K562 (cell line): ENCODE results near the gene CARD11. TPM values are rescaled to one million over a fixed set of nuclear protein-coding genes. Genes with fewer than 3 reads are reported as not detected.

Experiments used
- ATAC-seq: fragments of 200-7000 bp; cut with Tn5 transposase; 3 replicates; pipeline ENCODE4 v1.9.1; 2020; ENCODE audit warnings: moderate library complexity
- BruUV-seq: library from RNA; stranded (reverse); fragments of 400-500 nt; replicated peaks from 2 replicates; lab custom pipeline; 2021; lab: Mats Ljungman, UMichigan
- CTCF ChIA-PET: fragments of 300-600 bp; formaldehyde crosslinking; extraction: SDS; loops from one replicate; lab custom pipeline; 2021; ENCODE audit warnings: low intra/inter-chr PET ratio; lab: Yijun Ruan, JAX
- POLR2A ChIA-PET: fragments of 300-600, 350-650 bp; sonication (Branson Sonifier 250); formaldehyde crosslinking; extraction: SDS; loops from one replicate; lab custom pipeline; 2021; ENCODE audit warnings: antibody characterized with exemption, inconsistent platforms; lab: Yijun Ruan, JAX
- DNase-seq, 4 experiments: peaks; one replicate each; pipeline versions ENCODE4 v3.0.0 to v3.0.0-alpha.2; 2011 to 2018; ENCODE audit warnings: low spot score in 3 of 4, mixed read lengths in 3 of 4; ENCODE audit errors: extremely low read depth in 1 of 4
- FAIRE-seq: peaks from 2 replicates; lab custom pipeline; 2011; peaks lifted over from hg19 to GRCh38; lab: Jason Lieb, UNC
- H2AFZ ChIP-seq: 2 replicates; pipeline ENCODE4 v1.6.0; 2011; ENCODE audit warnings: low read depth, low read length, control low read depth, inconsistent platforms
- H3K27ac ChIP-seq: fragments of 200-600 bp; 3 replicates; pipeline ENCODE4 v1.8.0; 2011; ENCODE audit warnings: low read depth, mild to moderate bottlenecking, control low read depth, inconsistent platforms, low read length, moderate library complexity, mixed read lengths; ENCODE audit errors: extremely low read depth
- H3K27me3 ChIP-seq, 2 experiments: fragments of 300-600 bp in 1 of 2; 2 replicates in 1 of 2; 3 replicates in 1 of 2; pipeline versions ENCODE4 v1.6.0 to v1.8.0; 2011; ENCODE audit warnings: inconsistent platforms in 2 of 2, low read length in 2 of 2, mild to moderate bottlenecking in 1 of 2, mixed read lengths in 1 of 2, moderate library complexity in 1 of 2; ENCODE audit not compliant: control insufficient read depth in 2 of 2, insufficient read depth in 2 of 2
- H3K36me3 ChIP-seq: fragments of 300-600 bp; 3 replicates; pipeline ENCODE4 v1.8.0; 2011; ENCODE audit warnings: mild to moderate bottlenecking, low read length, inconsistent platforms; ENCODE audit not compliant: control insufficient read depth, insufficient read depth
- H3K4me1 ChIP-seq, 2 experiments: fragments of 200-600 bp in 1 of 2; replicated peaks in 1 of 2; 2 replicates in 1 of 2; 3 replicates in 1 of 2; pipeline versions ENCODE4 v1.5.1 to v1.8.0; 2011; ENCODE audit warnings: inconsistent platforms in 2 of 2, low read length in 2 of 2, mild to moderate bottlenecking in 1 of 2, mixed read lengths in 1 of 2, moderate library complexity in 1 of 2; ENCODE audit not compliant: control insufficient read depth in 2 of 2, insufficient read depth in 2 of 2
- H3K4me2 ChIP-seq: 2 replicates; pipeline ENCODE4 v1.6.1; 2011; ENCODE audit warnings: low read length, control low read depth, inconsistent platforms, mixed read lengths; ENCODE audit not compliant: insufficient read depth
- H3K4me3 ChIP-seq: fragments of 200-600 bp; sonication (generic), shearing (Covaris generic); 2 replicates; pipeline ENCODE4 v1.5.1; 2016; ENCODE audit warnings: control low read depth, inconsistent platforms
- H3K79me2 ChIP-seq: fragments of 200-600 bp; 3 replicates; pipeline ENCODE4 v1.8.0; 2011; ENCODE audit warnings: low read length, inconsistent platforms; ENCODE audit not compliant: control insufficient read depth, insufficient read depth
- H3K9ac ChIP-seq, 2 experiments: 2 replicates each; pipeline versions ENCODE4 v1.6.0 to v1.6.1; 2011; ENCODE audit warnings: low read depth in 2 of 2, low read length in 2 of 2, control low read depth in 1 of 2, inconsistent platforms in 1 of 2, mild to moderate bottlenecking in 1 of 2, mixed read lengths in 1 of 2; ENCODE audit not compliant: insufficient read depth in 1 of 2
- H3K9me1 ChIP-seq: one replicate; pipeline ENCODE4 v1.6.0; 2011; ENCODE audit warnings: inconsistent platforms, mild to moderate bottlenecking, low read length, moderate library complexity; ENCODE audit not compliant: control insufficient read depth, insufficient read depth
- H3K9me3 ChIP-seq: replicated peaks from 2 replicates; pipeline ENCODE4 v1.5.1; 2011; ENCODE audit warnings: low read depth, low read length, inconsistent platforms; ENCODE audit not compliant: control insufficient read depth, insufficient read depth
- H4K20me1 ChIP-seq: replicated peaks from 2 replicates; pipeline ENCODE4 v1.6.1; 2011; ENCODE audit warnings: low read length, inconsistent platforms, mixed read lengths; ENCODE audit not compliant: control insufficient read depth, insufficient read depth
- HOMEZ ChIP-seq: fragments of 250-450 bp; sonication (Bioruptor Pico); IDR thresholded peaks from 2 replicates; pipeline ENCODE4 v1.4.0; 2020; ENCODE audit warnings: mild to moderate bottlenecking, moderate library complexity
- MEF2D ChIP-seq: conservative IDR thresholded peaks from 2 replicates; pipeline ENCODE4 v1.6.1; 2016; ENCODE audit warnings: low read depth, missing genetic modification characterization, missing compliant biosample characterization
- PYGO2 ChIP-seq: fragments of 450-650 bp; IDR thresholded peaks from 2 replicates; pipeline ENCODE4 v1.6.1; 2016; ENCODE audit warnings: mild to moderate bottlenecking, missing genetic modification characterization, moderate library complexity, missing compliant biosample characterization
- SNRNP70 ChIP-seq: fragments of 200-400 bp; formaldehyde crosslinking; optimal IDR thresholded peaks from 2 replicates; pipeline ENCODE3; 2017; ENCODE audit warnings: low read depth, low read length
- TRIM24 ChIP-seq, 2 experiments: fragments of 450-650 bp; IDR thresholded peaks; 2 replicates each; pipeline ENCODE4 v1.6.1; 2016
- ZBTB9 ChIP-seq: fragments of 450-650 bp; formaldehyde crosslinking; IDR thresholded peaks from 2 replicates; pipeline ENCODE4 v1.4.0; 2020; ENCODE audit warnings: mild to moderate bottlenecking, moderate library complexity
- ZNF140 ChIP-seq: fragments of 250-450 bp; sonication (Bioruptor Pico); IDR thresholded peaks from 2 replicates; pipeline ENCODE4 v1.8.0; 2021; ENCODE audit warnings: moderate library complexity, mild to moderate bottlenecking, inconsistent platforms
- ZNF23 ChIP-seq: fragments of 250-450 bp; sonication (Bioruptor Pico); IDR thresholded peaks from 2 replicates; pipeline ENCODE4 v1.4.0; 2020; ENCODE audit warnings: mild to moderate bottlenecking
- ZNF584 ChIP-seq: fragments of 200-800 bp; sonication (Bioruptor generic); IDR thresholded peaks from 2 replicates; pipeline ENCODE4 v1.6.1; 2016; ENCODE audit warnings: low read depth, mild to moderate bottlenecking, missing genetic modification characterization, missing compliant biosample characterization
- WGBS: fragments of 100-300 bp; shearing (Covaris generic); methylation state at CpG from one replicate; pipeline ENCODE4 v1.1.6; 2016; ENCODE audit warnings: low coverage, mixed read lengths; ENCODE audit not compliant: insufficient coverage; ENCODE audit errors: missing lambda C conversion rate; 5-methylcytosine and 5-hydroxymethylcytosine counted together
- in situ Hi-C: fragments of 300-500 bp; cut with MboI; formaldehyde crosslinking; loops from 4 replicates; pipeline ENCODE4 v1.15.0; 2018; ENCODE audit warnings: inconsistent platforms, mixed read lengths
- intact Hi-C: fragments of 100-400 bp; cut with micrococcal nuclease; formaldehyde crosslinking; loops from 2 replicates; pipeline ENCODE4 v1.14.2; 2022
- polyA plus RNA-seq, 8 experiments: library from polyadenylated mRNA; depleted of rRNA in 4 of 8; stranded (reverse) in 5 of 8; unstranded in 3 of 8; fragments of >200 nt; fragmentation: Nextera tagmentation in 2 of 8; fragmentation: Illumina TruSeq in 1 of 8; extraction: Ambion mirVana in 2 of 8; extraction: Trizol in 1 of 8; gene quantifications; 2 replicates each; pipeline versions ENCODE4 v1.2.1 to v1.2.3, GENCODE V29; 2011 to 2014; ENCODE audit warnings: inconsistent platforms in 1 of 8, missing spikeins in 1 of 8
- total RNA-seq, 7 experiments: library from RNA; depleted of rRNA in 6 of 7; stranded (reverse); fragments of >200 nt in 6 of 7; fragmentation: Illumina TruSeq in 2 of 7; extraction: Trizol in 2 of 7; gene quantifications; 2 replicates each; pipeline versions ENCODE4 v1.2.1 to v1.2.3, GENCODE V29; 2011 to 2021; ENCODE audit warnings: low replicate concordance in 1 of 7
- TF ChIP-seq, protein P1 (sequence below): IDR thresholded peaks from 3 replicates; pipeline ENCODE4 v1.6.1; 2011; ENCODE audit warnings: borderline replicate concordance, mild to moderate bottlenecking, moderate library complexity; ENCODE audit not compliant: insufficient read length; ENCODE audit errors: extremely low read depth

CARD11 gene
- total and polyA plus RNA-seq, 9 of the 15 experiments (the other 6 are each of a cell fraction or from before 2014, with no cell fraction given) = 0.07 to 12.8 (median 5.7) TPM

DNA sequence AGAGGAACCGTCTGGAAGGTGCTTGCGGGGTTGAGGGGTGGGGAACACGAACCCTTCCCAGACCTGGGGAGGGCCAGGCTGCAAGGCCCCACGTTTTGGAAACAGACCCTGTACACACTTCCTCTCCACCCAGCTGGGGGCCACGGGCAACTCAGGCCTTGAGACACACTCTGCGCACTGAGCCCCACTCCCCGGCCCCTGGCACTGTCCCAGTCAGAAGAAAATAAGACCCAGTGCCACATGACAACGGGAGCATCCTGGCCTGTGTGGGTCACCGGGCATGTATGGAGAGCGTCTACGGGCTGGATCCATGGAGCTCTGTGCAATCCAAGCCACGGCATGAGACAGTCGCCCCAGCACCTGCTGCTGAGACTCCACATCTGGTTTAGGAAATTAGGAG lies 63.7 kb downstream of the CARD11 start (continued):
- no peak for TF ChIP-seq HOMEZ (CRISPR knock-in tag)
- TF ChIP-seq, all 486 proteins: peak for 0

GRCh38 chr7:2979201-2979631 lies 64.5 kb downstream of the CARD11 start:
- CTCF ChIA-PET = no interaction called here
- intact Hi-C loops = no loop called here
- FAIRE-seq (no peak), DNase-seq (no peak), ATAC-seq (no peak)
- Histone ChIP-seq H3K4me3 (no peak overlapping the region), H3K36me3 (no peaks in the 10 kb centered on the region), H2AFZ (no peak overlapping the region), H3K9me1 (no peaks in the 10 kb centered on the region), H3K4me2 (no peak overlapping the region), H3K4me1 (peaks cover 0 to 12% of the 10 kb centered on the region in 2 experiments; a peak in 2 of 5 replicates), H3K9ac (no peak overlapping the region), H3K27me3 (no peaks in the 10 kb centered on the region), H4K20me1 (no peaks in the 10 kb centered on the region), H3K27ac (no peak overlapping the region), H3K79me2 (no peaks in the 10 kb centered on the region), H3K9me3 (no peaks in the 10 kb centered on the region)
- no peak for TF ChIP-seq TRIM24 (IDR thresholded peaks at IDR 0.05)
- no peak for TF ChIP-seq ZBTB9 (CRISPR knock-in tag)
- no peak for TF ChIP-seq ZNF23
- TF ChIP-seq, protein P1, sequence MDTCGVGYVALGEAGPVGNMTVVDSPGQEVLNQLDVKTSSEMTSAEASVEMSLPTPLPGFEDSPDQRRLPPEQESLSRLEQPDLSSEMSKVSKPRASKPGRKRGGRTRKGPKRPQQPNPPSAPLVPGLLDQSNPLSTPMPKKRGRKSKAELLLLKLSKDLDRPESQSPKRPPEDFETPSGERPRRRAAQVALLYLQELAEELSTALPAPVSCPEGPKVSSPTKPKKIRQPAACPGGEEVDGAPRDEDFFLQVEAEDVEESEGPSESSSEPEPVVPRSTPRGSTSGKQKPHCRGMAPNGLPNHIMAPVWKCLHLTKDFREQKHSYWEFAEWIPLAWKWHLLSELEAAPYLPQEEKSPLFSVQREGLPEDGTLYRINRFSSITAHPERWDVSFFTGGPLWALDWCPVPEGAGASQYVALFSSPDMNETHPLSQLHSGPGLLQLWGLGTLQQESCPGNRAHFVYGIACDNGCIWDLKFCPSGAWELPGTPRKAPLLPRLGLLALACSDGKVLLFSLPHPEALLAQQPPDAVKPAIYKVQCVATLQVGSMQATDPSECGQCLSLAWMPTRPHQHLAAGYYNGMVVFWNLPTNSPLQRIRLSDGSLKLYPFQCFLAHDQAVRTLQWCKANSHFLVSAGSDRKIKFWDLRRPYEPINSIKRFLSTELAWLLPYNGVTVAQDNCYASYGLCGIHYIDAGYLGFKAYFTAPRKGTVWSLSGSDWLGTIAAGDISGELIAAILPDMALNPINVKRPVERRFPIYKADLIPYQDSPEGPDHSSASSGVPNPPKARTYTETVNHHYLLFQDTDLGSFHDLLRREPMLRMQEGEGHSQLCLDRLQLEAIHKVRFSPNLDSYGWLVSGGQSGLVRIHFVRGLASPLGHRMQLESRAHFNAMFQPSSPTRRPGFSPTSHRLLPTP = no peak
- TF ChIP-seq ZNF140 (CRISPR knock-in tag) = no peak
- no peak for TF ChIP-seq MEF2D (tag)
- no peak for TF ChIP-seq PYGO2 (tag)
- TF ChIP-seq SNRNP70 = no peak
- TF ChIP-seq ZNF584 (CRISPR knock-in tag) = no peak
- BruUV-seq = no TSS peak
- POLR2A ChIA-PET = no interaction called here
- 73% methylated on average over 13 of the region's 13 CpGs for WGBS
- in situ Hi-C loops = no loop called here
